ENCODE data around the gene MYO1B. TPM values are rescaled to one million over a fixed set of nuclear protein-coding genes. Genes with fewer than 3 reads are reported as not detected.

MYO1B gene
- total RNA-seq, 1 experiment from 2014 or later: 43.2 TPM

DNA sequence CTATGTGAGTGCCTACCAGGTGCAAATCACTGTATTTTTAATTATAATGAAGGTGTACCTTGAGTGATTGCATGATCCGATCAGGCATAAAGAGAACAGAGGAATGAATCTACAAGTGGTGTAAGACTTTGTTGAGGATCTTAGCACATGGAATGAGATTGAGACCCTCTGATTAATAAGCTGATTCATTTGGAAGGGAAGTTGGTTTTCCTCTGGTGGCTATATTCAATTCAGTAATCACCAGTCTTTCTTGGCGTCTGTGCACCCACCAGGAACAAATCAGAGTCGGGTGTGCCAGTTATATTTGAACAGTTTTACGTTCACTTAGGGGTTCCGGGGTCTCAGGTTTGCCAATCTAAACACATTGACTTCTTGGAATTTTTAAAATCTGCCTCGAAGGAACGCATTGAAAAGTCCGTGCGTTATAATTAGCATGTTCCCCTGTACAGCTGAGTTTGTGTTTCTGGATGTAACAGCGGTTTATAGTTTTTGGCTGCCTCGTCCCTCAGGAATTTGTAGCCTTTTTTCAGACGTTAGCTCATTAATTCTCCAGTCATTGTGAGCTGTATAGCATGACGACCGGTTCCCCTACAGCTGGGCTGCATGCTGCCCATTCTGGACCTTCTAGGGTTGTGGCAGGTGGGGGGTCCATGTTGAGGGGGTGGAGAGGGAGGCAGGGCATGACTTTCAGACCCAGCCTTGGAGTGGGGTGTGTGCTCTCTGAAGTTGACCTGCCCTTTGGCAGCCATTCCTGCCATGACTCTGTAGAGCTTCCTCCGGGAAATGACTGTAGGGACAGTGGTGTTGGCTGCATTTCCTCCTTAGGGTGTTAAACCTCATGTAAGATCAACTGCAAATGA lies 20.3 kb downstream of the MYO1B start:
- Histone ChIP-seq H3K18ac (ENCODE audit: insufficient read length, low read depth, low read length) (no peak overlapping the region), H2BK12ac (ENCODE audit: insufficient read length, low read depth, low read length) (no peak overlapping the region), H3K14ac (ENCODE audit: insufficient read depth, low read length) (no peak overlapping the region), H2BK15ac (ENCODE audit: low read depth, low read length) (no peak overlapping the region), H2BK120ac (ENCODE audit: low read depth, low read length, poor library complexity, severe bottlenecking) (no peak overlapping the region), H2AK5ac (ENCODE audit: insufficient read length, low read length) (no peak overlapping the region), H3K4ac (ENCODE audit: low read depth, low read length) (no peak overlapping the region), H3K27me3 (ENCODE audit: insufficient read depth, low read length) (no peaks in the 10 kb centered on the region), H2AFZ (ENCODE audit: low read length) (no peak overlapping the region), H3K79me2 (ENCODE audit: insufficient read depth, low read length) (peaks cover 31% of the 10 kb centered on the region; the same call in 1 of the 2 replicates), H4K20me1 (ENCODE audit: control insufficient read depth, insufficient read depth, insufficient read length) (no peaks in the 10 kb centered on the region), H3K79me1 (ENCODE audit: insufficient read depth, low read depth, low read length, poor library complexity, severe bottlenecking) (peaks cover 12% of the 10 kb centered on the region), H3K27ac (ENCODE audit: insufficient read length, low read depth, low read length) (no peak overlapping the region), H4K5ac (ENCODE audit: insufficient read length, low read depth, low read length) (no peak overlapping the region), H4K8ac (replicated peaks; ENCODE audit: insufficient read length, low read depth, low read length) (no peak overlapping the region), H3K23me2 (ENCODE audit: insufficient read length, low read depth, low read length, poor library complexity, severe bottlenecking) (no peaks in the 10 kb centered on the region), H4K91ac (ENCODE audit: insufficient read length, low read depth, low read length) (no peak overlapping the region), H3K9ac (ENCODE audit: extremely low read depth, insufficient read length, low read length) (no peak overlapping the region), H2BK5ac (ENCODE audit: insufficient read length, low read length) (no peak overlapping the region), H2BK20ac (ENCODE audit: low read depth, low read length, poor library complexity, severe bottlenecking) (no peak overlapping the region), H3K56ac (ENCODE audit: insufficient read length, low read depth, low read length) (no peak overlapping the region), H3K4me2 (ENCODE audit: insufficient read depth, insufficient read length, low read length) (no peak overlapping the region), H3K4me1 (ENCODE audit: insufficient read depth, low read length) (peaks cover 16% of the 10 kb centered on the region), H3T11ph (ENCODE audit: low read length) (no peak overlapping the region), H3K23ac (ENCODE audit: insufficient read length, low read depth, low read length) (no peak overlapping the region), H3K9me3 (ENCODE audit: control insufficient read depth, low read depth, low read length) (no peaks in the 10 kb centered on the region)
- Mint-ChIP-seq H3K36me3 (ENCODE audit: insufficient read depth in 1 of 3, low read depth in 3 of 3) (no peaks in the 10 kb centered on the region; a peak in 1 of 7 replicates), H3K4me3 (no peak overlapping the region), H3K9me3 (no peaks in the 10 kb centered on the region), H3K27ac (peak overlapping the region in 2 of 3 experiments; percentile 47 to 60; a peak in 2 of 7 replicates), H3K4me1 (peaks cover 57 to 59% of the 10 kb centered on the region in 2 experiments), H3K27me3 (ENCODE audit: low read depth) (no peaks in the 10 kb centered on the region)
- no CpG with 5 or more reads among the region's 15 CpGs for WGBS (ENCODE audit: extremely low coverage, insufficient read length, low lambda C conversion rate)
- no peak for DNase-seq
- TF ChIP-seq, protein P1, sequence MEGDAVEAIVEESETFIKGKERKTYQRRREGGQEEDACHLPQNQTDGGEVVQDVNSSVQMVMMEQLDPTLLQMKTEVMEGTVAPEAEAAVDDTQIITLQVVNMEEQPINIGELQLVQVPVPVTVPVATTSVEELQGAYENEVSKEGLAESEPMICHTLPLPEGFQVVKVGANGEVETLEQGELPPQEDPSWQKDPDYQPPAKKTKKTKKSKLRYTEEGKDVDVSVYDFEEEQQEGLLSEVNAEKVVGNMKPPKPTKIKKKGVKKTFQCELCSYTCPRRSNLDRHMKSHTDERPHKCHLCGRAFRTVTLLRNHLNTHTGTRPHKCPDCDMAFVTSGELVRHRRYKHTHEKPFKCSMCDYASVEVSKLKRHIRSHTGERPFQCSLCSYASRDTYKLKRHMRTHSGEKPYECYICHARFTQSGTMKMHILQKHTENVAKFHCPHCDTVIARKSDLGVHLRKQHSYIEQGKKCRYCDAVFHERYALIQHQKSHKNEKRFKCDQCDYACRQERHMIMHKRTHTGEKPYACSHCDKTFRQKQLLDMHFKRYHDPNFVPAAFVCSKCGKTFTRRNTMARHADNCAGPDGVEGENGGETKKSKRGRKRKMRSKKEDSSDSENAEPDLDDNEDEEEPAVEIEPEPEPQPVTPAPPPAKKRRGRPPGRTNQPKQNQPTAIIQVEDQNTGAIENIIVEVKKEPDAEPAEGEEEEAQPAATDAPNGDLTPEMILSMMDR (conservative IDR thresholded peaks at IDR 0.05): no peak

Data from H9 (cell line).